ENCODE results near the gene FAM161B.

DNA sequence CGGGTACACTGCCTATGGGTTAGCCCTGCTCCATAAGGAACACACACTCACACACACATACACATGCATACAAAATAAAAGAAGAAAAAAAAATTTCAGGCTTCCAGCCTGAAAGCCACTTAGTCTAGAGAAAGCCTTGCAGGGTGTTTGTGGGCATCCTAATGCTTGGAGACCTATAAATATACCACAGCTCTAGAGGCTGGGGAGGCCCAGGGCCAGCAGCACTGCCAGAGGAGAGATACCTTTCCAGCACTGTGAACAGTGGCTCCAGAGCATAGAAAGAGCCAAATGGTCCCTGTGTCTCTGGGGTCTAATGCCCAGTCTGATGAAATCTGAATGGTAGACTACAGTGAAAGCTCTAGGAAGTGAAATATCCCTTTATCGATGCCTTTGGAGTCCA, 12.9 kb downstream of the FAM161B start:
- TF ChIP-seq, protein P1, sequence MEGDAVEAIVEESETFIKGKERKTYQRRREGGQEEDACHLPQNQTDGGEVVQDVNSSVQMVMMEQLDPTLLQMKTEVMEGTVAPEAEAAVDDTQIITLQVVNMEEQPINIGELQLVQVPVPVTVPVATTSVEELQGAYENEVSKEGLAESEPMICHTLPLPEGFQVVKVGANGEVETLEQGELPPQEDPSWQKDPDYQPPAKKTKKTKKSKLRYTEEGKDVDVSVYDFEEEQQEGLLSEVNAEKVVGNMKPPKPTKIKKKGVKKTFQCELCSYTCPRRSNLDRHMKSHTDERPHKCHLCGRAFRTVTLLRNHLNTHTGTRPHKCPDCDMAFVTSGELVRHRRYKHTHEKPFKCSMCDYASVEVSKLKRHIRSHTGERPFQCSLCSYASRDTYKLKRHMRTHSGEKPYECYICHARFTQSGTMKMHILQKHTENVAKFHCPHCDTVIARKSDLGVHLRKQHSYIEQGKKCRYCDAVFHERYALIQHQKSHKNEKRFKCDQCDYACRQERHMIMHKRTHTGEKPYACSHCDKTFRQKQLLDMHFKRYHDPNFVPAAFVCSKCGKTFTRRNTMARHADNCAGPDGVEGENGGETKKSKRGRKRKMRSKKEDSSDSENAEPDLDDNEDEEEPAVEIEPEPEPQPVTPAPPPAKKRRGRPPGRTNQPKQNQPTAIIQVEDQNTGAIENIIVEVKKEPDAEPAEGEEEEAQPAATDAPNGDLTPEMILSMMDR (IDR thresholded peaks at IDR 0.05), result no peak
- no peak for TF ChIP-seq EZH2 (IDR thresholded peaks at IDR 0.05)

Measured in neural progenitor cell (in vitro differentiated cells).